Ovary (tissue), 9 donors: ENCODE measurements around the gene EEFSEC. TPM values are rescaled to one million over a fixed set of nuclear protein-coding genes. Genes with fewer than 3 reads are reported as not detected.

ENCODE experiments used
- DNase-seq, 5 donors: peaks; one replicate each; pipeline ENCODE4 v3.0.0-alpha.2; 2019 to 2020
- H3K27ac ChIP-seq, 2 donors: fragments of 200-600 bp; one replicate each; pipeline versions ENCODE4 v1.5.1 to v1.8.0; 2019 to 2022
- H3K27me3 ChIP-seq: fragments of 200-600 bp; one replicate; pipeline ENCODE4 v1.8.0; 2022
- H3K36me3 ChIP-seq: fragments of 200-600 bp; sonication (generic); one replicate; pipeline ENCODE4 v1.5.1; 2019
- H3K4me1 ChIP-seq: one replicate; pipeline ENCODE4 v1.8.1; 2013; ENCODE audit warnings: mild to moderate bottlenecking, moderate library complexity; ENCODE audit not compliant: insufficient read depth
- H3K4me3 ChIP-seq: fragments of 200-600 bp; sonication (generic); one replicate; pipeline ENCODE4 v1.5.1; 2017
- H3K9me3 ChIP-seq, 2 donors: fragments of 200-600 bp in 1 of 2; sonication (generic) in 1 of 2; one replicate each; pipeline versions ENCODE4 v1.5.1 to v1.8.1; 2013 to 2019; ENCODE audit warnings: mild to moderate bottlenecking in 1 of 2, moderate library complexity in 1 of 2
- EP300 ChIP-seq: sonication (generic); formaldehyde crosslinking; IDR thresholded peaks from one replicate; pipeline ENCODE4 v1.6.1; 2017; ENCODE audit warnings: antibody characterized with exemption
- POLR2A ChIP-seq: fragments of 450-650 bp; IDR thresholded peaks from one replicate; pipeline ENCODE4 v1.6.1; 2017; ENCODE audit warnings: antibody characterized with exemption, mild to moderate bottlenecking, moderate library complexity
- WGBS, 3 donors: extraction: QIAGEN DNeasy Blood & Tissue Kit in 1 of 3; methylation state at CpG; one replicate each; pipeline versions ENCODE4 v1.1.5 to v1.1.7; 2013 to 2017; 5-methylcytosine and 5-hydroxymethylcytosine counted together
- intact Hi-C, 4 donors: fragments of 100-400 bp; cut with DNase I; formaldehyde crosslinking; loops; one replicate each; pipeline versions ENCODE4 v1.11.0 to v1.15.1; 2022 to 2023
- polyA plus RNA-seq, 2 donors: library from polyadenylated mRNA; stranded (reverse); fragments of 200-250 nt in 1 of 2; fragments of 350-450 nt in 1 of 2; fragmentation: Illumina TruSeq in 1 of 2; extraction: RNeasy Lipid Tissue Mini Kit (QIAGEN cat#74804) in 1 of 2; gene quantifications; one replicate each; pipeline ENCODE4 v1.2.3, GENCODE V29; 2013 to 2014
- total RNA-seq, 7 donors: library from RNA; depleted of rRNA in 2 of 7; stranded (reverse); fragments of >200 nt in 2 of 7; fragmentation: NEBNext Ultra II Directional in 3 of 7; extraction: Animal tissue kit (Norgen Biotek cat#: 25700) in 3 of 7; gene quantifications; one replicate each; pipeline versions ENCODE4 v1.1.0 to v1.2.4, GENCODE V29; 2016 to 2023
- TF ChIP-seq, protein P1 (sequence below), 3 donors: fragments of 450-650 bp in 2 of 3; fragments of 200-600 bp in 1 of 3; IDR thresholded peaks; one replicate each; pipeline versions ENCODE4 v1.5.1 to v1.8.0; 2016 to 2022; ENCODE audit warnings: antibody characterized with exemption in 3 of 3, mild to moderate bottlenecking in 1 of 3
- donor health status: DM: no; HTN: no; CAD: no; lungs with moderate emphysema.
- donor health status: DM: no; HTN: no; CAD: no.
- donor health status: Bipolar disorder and iron deficiency.
- donor health status: DM: yes; HTN: yes; CAD: no.
- donor health status: DM: no; HTN: no; CAD: no.
- donor health status: DM: yes; HTN: yes; CAD: no.

Gene EEFSEC
- total and polyA plus RNA-seq, 9 donors = 6.8 to 21.0 (median 15.4) TPM

GRCh38 chr3:128335621-128336296, 182.5 kb downstream of the EEFSEC start:
- intact Hi-C loops = no loop called here
- Histone ChIP-seq H3K27ac (no peak overlapping the region), H3K9me3 (no peaks in the 10 kb centered on the region), H3K4me1 (no peaks in the 10 kb centered on the region), H3K36me3 (no peaks in the 10 kb centered on the region), H3K27me3 (no peaks in the 10 kb centered on the region), H3K4me3 (no peak overlapping the region)
- peak in 1 of 5 donors; percentile 12 for DNase-seq
- WGBS, 3 donors = 67 to 84% (median 68%) methylated on average over 5 of the region's 5 CpGs
- TF ChIP-seq EP300 (no peak), POLR2A (no peak)
- TF ChIP-seq, protein P1, sequence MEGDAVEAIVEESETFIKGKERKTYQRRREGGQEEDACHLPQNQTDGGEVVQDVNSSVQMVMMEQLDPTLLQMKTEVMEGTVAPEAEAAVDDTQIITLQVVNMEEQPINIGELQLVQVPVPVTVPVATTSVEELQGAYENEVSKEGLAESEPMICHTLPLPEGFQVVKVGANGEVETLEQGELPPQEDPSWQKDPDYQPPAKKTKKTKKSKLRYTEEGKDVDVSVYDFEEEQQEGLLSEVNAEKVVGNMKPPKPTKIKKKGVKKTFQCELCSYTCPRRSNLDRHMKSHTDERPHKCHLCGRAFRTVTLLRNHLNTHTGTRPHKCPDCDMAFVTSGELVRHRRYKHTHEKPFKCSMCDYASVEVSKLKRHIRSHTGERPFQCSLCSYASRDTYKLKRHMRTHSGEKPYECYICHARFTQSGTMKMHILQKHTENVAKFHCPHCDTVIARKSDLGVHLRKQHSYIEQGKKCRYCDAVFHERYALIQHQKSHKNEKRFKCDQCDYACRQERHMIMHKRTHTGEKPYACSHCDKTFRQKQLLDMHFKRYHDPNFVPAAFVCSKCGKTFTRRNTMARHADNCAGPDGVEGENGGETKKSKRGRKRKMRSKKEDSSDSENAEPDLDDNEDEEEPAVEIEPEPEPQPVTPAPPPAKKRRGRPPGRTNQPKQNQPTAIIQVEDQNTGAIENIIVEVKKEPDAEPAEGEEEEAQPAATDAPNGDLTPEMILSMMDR (IDR thresholded peaks at IDR 0.05) = no peak

DNA sequence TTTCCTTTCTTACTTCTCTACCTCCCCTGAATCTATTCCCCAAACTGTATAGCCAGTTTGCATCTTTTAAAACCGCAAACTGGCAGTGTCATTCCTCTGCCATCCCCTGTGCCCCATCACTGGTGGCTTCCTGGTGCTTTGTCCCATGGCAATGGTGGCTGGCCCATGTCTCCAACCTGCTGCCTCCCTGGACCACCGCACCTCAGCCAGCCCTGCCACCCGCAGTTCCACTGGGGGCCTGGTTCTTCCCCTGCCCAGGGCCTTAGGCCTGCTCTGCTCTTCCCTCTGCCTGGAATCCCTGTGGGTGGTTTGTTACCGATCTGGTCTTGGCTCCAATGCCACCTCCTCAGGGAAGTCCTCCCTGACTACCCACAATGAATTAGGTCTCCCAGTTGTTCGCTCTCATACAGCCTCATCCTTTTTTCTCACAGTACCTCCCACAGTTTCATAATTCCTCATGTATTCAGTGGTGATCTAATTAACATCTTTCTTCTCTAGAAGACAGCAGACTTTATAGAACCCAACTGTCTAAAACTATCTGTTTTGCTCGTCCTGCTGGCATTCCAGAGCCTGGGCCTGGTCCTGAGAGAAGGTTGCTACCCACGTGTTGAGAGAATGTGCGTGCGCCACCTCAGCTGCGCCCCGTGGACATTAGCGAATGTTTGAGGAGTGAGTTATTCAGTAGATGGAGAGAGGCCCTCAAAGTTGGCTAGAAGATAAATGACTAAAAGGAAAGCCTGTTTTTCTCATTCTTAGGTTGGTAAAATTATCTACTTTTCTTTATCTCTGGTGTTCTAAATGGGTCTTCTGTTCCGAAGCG, 183.3 kb downstream of the EEFSEC start:
- H3K27ac ChIP-seq = no peak overlapping the region
- H3K27me3 ChIP-seq = no peaks in the 10 kb centered on the region
- intact Hi-C loops = no loop called here
- 92 to 95% (median 93%) methylated on average over 14 of the region's 14 CpGs for WGBS, 3 donors
- no peaks in the 10 kb centered on the region for H3K9me3 ChIP-seq
- H3K4me1 ChIP-seq = no peaks in the 10 kb centered on the region
- no peak overlapping the region for H3K4me3 ChIP-seq
- DNase-seq = peak in 1 of 5 donors; percentile 3
- TF ChIP-seq, protein P1 (IDR thresholded peaks at IDR 0.05) = no peak
- no peak for TF ChIP-seq POLR2A
- no peak for TF ChIP-seq EP300
- no peaks in the 10 kb centered on the region for H3K36me3 ChIP-seq

DNA sequence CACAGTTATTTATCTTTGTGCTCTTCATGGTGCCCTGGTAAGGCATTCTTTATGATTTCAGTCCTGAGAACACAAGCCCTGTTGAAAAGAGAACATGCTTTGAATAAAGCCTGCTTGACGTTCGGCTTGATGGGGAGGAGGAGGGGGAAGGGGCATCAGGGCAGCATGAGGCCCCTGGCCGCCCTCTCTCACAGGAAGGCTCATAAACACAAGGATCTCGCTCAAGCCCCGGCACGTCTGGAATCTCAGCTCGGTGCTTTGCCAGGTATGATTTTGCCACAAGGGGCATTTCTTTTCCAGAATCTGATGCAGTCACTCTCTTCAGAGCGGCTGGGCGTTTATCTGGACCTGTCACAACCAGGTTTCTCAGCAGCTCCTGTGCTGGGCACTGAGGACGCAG, 184.0 kb downstream of the EEFSEC start:
- H3K4me1 ChIP-seq = no peaks in the 10 kb centered on the region
- no peak overlapping the region for H3K4me3 ChIP-seq
- 95 to 98% (median 96%) methylated on average over 10 of the region's 10 CpGs for WGBS, 3 donors
- intact Hi-C loops = no loop called here
- no peaks in the 10 kb centered on the region for H3K36me3 ChIP-seq
- H3K27ac ChIP-seq = no peak overlapping the region
- no peaks in the 10 kb centered on the region for H3K27me3 ChIP-seq
- no peaks in the 10 kb centered on the region for H3K9me3 ChIP-seq
- TF ChIP-seq POLR2A = no peak
- TF ChIP-seq, protein P1 (IDR thresholded peaks at IDR 0.05) = no peak
- no peak for TF ChIP-seq EP300
- DNase-seq = peak in 1 of 5 donors; percentile 2

DNA sequence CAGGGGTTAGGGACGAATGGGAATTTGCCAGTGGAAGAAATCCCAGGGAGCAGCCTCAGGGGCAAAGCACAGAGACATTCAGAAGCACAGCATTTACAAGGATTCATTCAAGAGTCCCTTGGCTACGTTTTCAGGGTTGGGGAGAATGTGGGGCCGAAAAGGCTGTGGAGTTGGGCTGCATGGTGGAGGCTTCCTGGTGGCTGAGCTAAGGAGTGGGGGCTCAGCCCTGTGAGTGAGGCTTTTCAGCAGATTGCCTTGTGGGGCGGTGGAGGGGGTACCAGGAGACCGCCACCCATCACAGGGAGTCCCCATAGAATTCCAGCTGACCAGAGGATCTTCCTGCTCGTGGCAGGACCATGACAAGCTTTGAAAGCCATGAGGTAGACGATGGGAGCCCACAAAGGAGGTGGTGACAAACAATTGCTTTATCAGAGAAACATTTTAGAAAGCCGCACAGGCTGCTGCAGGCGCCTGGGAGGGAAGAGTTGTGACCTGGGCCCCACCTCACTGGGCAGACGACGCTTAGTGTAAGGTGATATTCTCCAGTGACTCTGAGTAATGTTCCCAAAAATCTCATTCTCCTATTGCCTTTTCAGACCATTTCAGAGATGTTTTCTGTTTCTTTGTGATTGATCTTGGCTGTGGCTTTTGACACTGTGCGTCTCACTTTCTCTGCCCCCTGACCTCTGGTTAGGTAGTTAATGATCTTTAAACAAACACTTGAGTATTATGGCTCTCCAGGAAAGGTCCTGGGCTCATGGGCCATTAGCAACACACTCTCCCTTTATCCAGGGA, 185.5 kb downstream of the EEFSEC start:
- no peaks in the 10 kb centered on the region for H3K36me3 ChIP-seq
- WGBS, 3 donors = 94 to 95% (median 94%) methylated on average over 12 of the region's 12 CpGs
- peak in 1 of 5 donors; percentile 1 for DNase-seq

More for the DNA sequence above, 185.5 kb downstream of the EEFSEC start:
- Histone ChIP-seq H3K27me3 (no peaks in the 10 kb centered on the region), H3K4me3 (no peak overlapping the region), H3K9me3 (no peaks in the 10 kb centered on the region), H3K27ac (no peak overlapping the region), H3K4me1 (no peaks in the 10 kb centered on the region)
- intact Hi-C loops = no loop called here
- TF ChIP-seq EP300 = no peak
- TF ChIP-seq, protein P1 (IDR thresholded peaks at IDR 0.05) = no peak
- no peak for TF ChIP-seq POLR2A
